Heart right ventricle (tissue), 16 donors: ENCODE measurements around the gene IL19. TPM values are rescaled to one million over a fixed set of nuclear protein-coding genes. Genes with fewer than 3 reads are reported as not detected.

Source experiments
- ATAC-seq, 8 donors: fragments of 200-7000 bp; cut with Tn5 transposase; one replicate each; pipeline ENCODE4 v1.9.1; 2020; ENCODE audit warnings: mild to moderate bottlenecking in 8 of 8, moderate library complexity in 8 of 8, moderate number of reproducible peaks in 1 of 8
- DNase-seq, 2 donors: peaks; one replicate each; pipeline ENCODE4 v3.0.0-alpha.2; 2020
- H3K27ac ChIP-seq, 10 donors: fragments of 200-600 bp; sonication (generic) in 2 of 10; one replicate each; pipeline versions ENCODE4 v1.5.0 to v1.8.0; 2020 to 2022; ENCODE audit warnings: mild to moderate bottlenecking in 3 of 10
- H3K27me3 ChIP-seq, 7 donors: fragments of 200-600 bp; one replicate each; pipeline ENCODE4 v1.8.0; 2021 to 2022; ENCODE audit warnings: mild to moderate bottlenecking in 2 of 7
- H3K36me3 ChIP-seq, 9 donors: fragments of 200-600 bp; sonication (generic) in 1 of 9; one replicate each; pipeline versions ENCODE4 v1.5.0 to v1.8.0; 2020 to 2022; ENCODE audit warnings: mild to moderate bottlenecking in 2 of 9
- H3K4me1 ChIP-seq, 9 donors: fragments of 200-600 bp; sonication (generic) in 1 of 9; one replicate each; pipeline versions ENCODE4 v1.5.0 to v1.8.0; 2020 to 2022; ENCODE audit warnings: mild to moderate bottlenecking in 4 of 9
- H3K4me3 ChIP-seq, 10 donors: fragments of 200-600 bp; sonication (generic) in 2 of 10; one replicate each; pipeline versions ENCODE4 v1.5.0 to v1.8.0; 2020 to 2022; ENCODE audit warnings: mild to moderate bottlenecking in 7 of 10, moderate library complexity in 2 of 10
- H3K9me3 ChIP-seq, 11 donors: fragments of 200-600 bp in 10 of 11; sonication (generic) in 2 of 11; one replicate each; pipeline versions ENCODE4 v1.5.0 to v1.8.0; 2013 to 2022; ENCODE audit warnings: mild to moderate bottlenecking in 2 of 11, control low read depth in 1 of 11, moderate library complexity in 1 of 11
- WGBS, 2 donors: extraction: QIAGEN DNeasy Blood & Tissue Kit; methylation state at CpG; one replicate each; pipeline ENCODE4 v1.1.7; 2013; ENCODE audit warnings: inconsistent platforms in 1 of 2; 5-methylcytosine and 5-hydroxymethylcytosine counted together
- intact Hi-C, 10 donors: fragments of 100-400 bp; cut with DNase I; formaldehyde crosslinking; loops; one replicate each; pipeline versions ENCODE4 v1.11.1 to v1.14.2; 2022
- polyA plus RNA-seq, 2 donors: library from polyadenylated mRNA; stranded (reverse); fragments of 200-250 nt; gene quantifications; one replicate each; pipeline ENCODE4 v1.2.3, GENCODE V29; 2013
- total RNA-seq, 10 donors: library from RNA; stranded (reverse); fragmentation: NEBNext Ultra II Directional in 3 of 10; extraction: Animal tissue kit (Norgen Biotek cat#: 25700) in 3 of 10; gene quantifications; one replicate each; pipeline versions ENCODE4 v1.2.1 to v1.2.4, GENCODE V29; 2021 to 2023
- TF ChIP-seq, protein P1 (sequence below), 9 donors: fragments of 200-600 bp; sonication (generic) in 2 of 9; IDR thresholded peaks; one replicate each; pipeline versions ENCODE4 v1.5.0 to v1.8.0; 2021 to 2022; ENCODE audit warnings: antibody characterized with exemption in 9 of 9, mild to moderate bottlenecking in 5 of 9, moderate library complexity in 1 of 9
- donor health status: Arrhythmogenic right ventricular cardiomyopathy.
- donor health status: ischemic (EF 13 %, LVEDD 7.1; RV severe dilation, severe dysfunction).
- donor health status: healthy with polysubstance abuse.
- donor health status: DM: no; HTN: yes; CAD: no.
- donor health status: DM: no; HTN: no; CAD: no.
- donor health status: ischemic (EF 25% LVEDD 6.9; RV normal size, moderate dysfunction).
- donor health status: ischemic (EF 25% LVEDD 5.7; RV mildly dilated, moderate dysfunction).
- donor health status: healthy.
- donor health status: DM: yes; HTN: yes; CAD: no.
- donor health status: Ischemic cardiomyopathy.
- donor health status: ischemic (EF 35%, LVEDD 5.7; RV mildly dilated, moderate dysfunction).
- donor health status: nonischemic (EF 11% LVEDD 7.7; RV severe dilation, severe dysfunction).
- donor health status: DM: yes; HTN: yes; CAD: no.
- donor health status: PGD.
- donor health status: ischemic (EF 29% LVEDD 5.4; RV normal size, mild dysfunction).
- donor health status: nonischemic (EF 23%, LVEDD 6.1; RV moderate dilation, normal function).

IL19 gene
- total and polyA plus RNA-seq, 12 donors: not detected

DNA sequence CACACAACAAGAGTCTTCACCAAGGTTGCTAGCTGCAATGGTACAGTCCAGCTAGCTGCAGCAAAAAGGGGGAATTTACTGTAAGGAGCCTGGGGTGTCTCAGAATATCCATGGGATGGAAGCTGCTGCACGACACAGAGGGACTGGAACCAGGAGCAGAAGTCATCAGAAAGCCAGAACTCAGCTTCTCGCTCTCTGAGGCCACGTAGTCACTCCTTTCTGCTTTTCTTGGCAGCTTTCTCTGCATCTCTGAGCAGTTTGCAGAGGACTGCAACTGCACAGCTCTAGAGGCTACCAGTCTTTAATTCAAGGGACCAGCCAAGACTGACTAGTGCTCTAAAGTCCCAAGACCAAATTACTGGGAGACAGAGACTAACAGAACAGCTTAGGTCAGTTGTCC is 28.7 kb downstream of the IL19 start:
- Histone ChIP-seq H3K27ac (no peak overlapping the region), H3K4me1 (peaks cover 0 to 44% (median 0%) of the 10 kb centered on the region in 9 donors), H3K27me3 (peaks cover 0 to 5% (median 0%) of the 10 kb centered on the region in 7 donors), H3K9me3 (no peaks in the 10 kb centered on the region), H3K36me3 (no peaks in the 10 kb centered on the region), H3K4me3 (no peak overlapping the region)
- ATAC-seq (no peak), DNase-seq (no peak)
- WGBS, 2 donors: 76 to 78% methylated on average over 3 of the region's 3 CpGs
- intact Hi-C loops: no loop called here
- TF ChIP-seq, protein P1, sequence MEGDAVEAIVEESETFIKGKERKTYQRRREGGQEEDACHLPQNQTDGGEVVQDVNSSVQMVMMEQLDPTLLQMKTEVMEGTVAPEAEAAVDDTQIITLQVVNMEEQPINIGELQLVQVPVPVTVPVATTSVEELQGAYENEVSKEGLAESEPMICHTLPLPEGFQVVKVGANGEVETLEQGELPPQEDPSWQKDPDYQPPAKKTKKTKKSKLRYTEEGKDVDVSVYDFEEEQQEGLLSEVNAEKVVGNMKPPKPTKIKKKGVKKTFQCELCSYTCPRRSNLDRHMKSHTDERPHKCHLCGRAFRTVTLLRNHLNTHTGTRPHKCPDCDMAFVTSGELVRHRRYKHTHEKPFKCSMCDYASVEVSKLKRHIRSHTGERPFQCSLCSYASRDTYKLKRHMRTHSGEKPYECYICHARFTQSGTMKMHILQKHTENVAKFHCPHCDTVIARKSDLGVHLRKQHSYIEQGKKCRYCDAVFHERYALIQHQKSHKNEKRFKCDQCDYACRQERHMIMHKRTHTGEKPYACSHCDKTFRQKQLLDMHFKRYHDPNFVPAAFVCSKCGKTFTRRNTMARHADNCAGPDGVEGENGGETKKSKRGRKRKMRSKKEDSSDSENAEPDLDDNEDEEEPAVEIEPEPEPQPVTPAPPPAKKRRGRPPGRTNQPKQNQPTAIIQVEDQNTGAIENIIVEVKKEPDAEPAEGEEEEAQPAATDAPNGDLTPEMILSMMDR (IDR thresholded peaks at IDR 0.05): no peak

DNA sequence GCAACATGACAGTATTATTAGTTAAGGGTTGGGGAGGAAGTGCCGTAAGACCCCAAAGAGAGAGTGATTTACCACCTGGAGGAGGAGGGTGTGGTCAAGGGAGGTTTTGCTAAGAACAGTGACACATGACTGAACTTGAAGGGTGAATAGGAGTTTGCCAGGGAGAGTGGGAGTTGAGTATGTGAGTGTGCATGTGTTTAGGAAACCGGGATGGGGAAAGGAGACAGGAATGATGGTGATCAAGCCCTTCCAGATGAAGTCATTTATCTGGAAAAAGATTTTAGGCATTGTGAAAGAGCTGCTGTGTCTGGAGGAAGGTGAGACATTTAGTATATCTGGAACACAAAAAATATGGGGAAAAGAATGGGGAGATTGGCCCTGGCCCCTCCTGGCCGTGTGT is 29.8 kb downstream of the IL19 start:
- H3K9me3 ChIP-seq: no peaks in the 10 kb centered on the region
- peaks cover 0 to 50% (median 0%) of the 10 kb centered on the region in 9 donors for H3K4me1 ChIP-seq
- H3K4me3 ChIP-seq: no peak overlapping the region
- WGBS, 2 donors: 76 to 79% methylated on average over 3 of the region's 3 CpGs
- intact Hi-C loops: loop anchor here in 5 of 10 donors (5.0 to 10.0 kb wide), 5 partner anchors 64 to 184 kb away; partner anchors contain the start of gene IL20 (in 1 of the 5)
- ATAC-seq: no peak
- TF ChIP-seq, protein P1 (IDR thresholded peaks at IDR 0.05): no peak
- no peak for DNase-seq
- no peaks in the 10 kb centered on the region for H3K36me3 ChIP-seq
- peaks cover 0 to 5% (median 0%) of the 10 kb centered on the region in 7 donors for H3K27me3 ChIP-seq
- H3K27ac ChIP-seq: no peak overlapping the region

DNA sequence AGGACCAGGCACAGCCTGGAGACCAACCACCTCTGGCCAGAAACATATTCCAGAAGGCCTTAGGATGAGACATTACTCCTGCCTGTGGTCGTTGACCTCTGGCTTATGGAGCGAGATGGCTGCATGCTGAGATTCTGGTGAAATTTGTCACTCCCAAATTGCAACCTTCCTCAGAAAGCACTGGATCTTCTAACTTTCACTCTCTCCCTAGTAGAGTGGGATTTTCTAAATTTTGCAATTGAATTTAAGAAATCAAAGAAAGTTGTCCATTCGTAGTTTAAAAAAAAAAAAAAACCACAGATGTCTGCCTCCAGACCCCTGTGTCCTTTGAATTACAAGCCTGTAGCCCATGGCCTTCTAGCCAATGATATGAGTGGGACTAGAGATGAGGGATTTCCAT is 30.3 kb downstream of the IL19 start:
- WGBS, 2 donors: 90 to 93% methylated on average over 3 of the region's 3 CpGs
- Histone ChIP-seq H3K27me3 (peaks cover 0 to 5% (median 0%) of the 10 kb centered on the region in 7 donors), H3K9me3 (no peaks in the 10 kb centered on the region), H3K36me3 (no peaks in the 10 kb centered on the region), H3K4me1 (peaks cover 0 to 50% (median 0%) of the 10 kb centered on the region in 9 donors), H3K27ac (no peak overlapping the region), H3K4me3 (no peak overlapping the region)
- intact Hi-C loops: loop anchor here in 5 of 10 donors (5.0 to 10.0 kb wide), 5 partner anchors 64 to 184 kb away; partner anchors contain the start of gene IL20 (in 1 of the 5)
- DNase-seq (no peak), ATAC-seq (no peak)
- TF ChIP-seq, protein P1 (IDR thresholded peaks at IDR 0.05): no peak

DNA sequence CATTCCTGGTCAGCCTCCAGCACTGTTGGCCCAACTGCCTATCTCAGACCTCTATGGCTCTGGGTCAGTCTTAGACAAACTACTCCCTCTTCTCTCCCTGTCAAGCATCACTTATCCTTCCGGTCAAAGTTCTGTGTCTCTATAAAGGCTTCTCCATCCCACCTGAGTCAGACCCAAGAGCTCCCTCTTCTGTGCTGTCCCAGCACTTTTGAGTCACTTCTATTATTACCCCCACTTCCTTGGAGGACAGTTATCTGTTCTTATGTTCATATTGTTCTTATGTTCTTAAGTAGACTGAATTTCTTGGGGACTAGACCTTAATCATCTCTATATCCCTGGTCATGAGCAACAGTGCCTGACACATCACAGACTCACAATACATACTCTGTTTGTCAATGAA is 30.9 kb downstream of the IL19 start:
- intact Hi-C loops: loop anchor here in 5 of 10 donors (5.0 to 10.0 kb wide), 5 partner anchors 63 to 183 kb away; partner anchors contain the start of gene IL20 (in 1 of the 5)
- H3K27me3 ChIP-seq: peaks cover 0 to 5% (median 0%) of the 10 kb centered on the region in 7 donors
- H3K9me3 ChIP-seq: no peaks in the 10 kb centered on the region
- DNase-seq: no peak
- TF ChIP-seq, protein P1 (IDR thresholded peaks at IDR 0.05): peak in 3 of 9 donors; percentile 6 to 28 (median 17)
- H3K4me3 ChIP-seq: no peak overlapping the region
- H3K36me3 ChIP-seq: no peaks in the 10 kb centered on the region
- H3K4me1 ChIP-seq: peaks cover 0 to 48% (median 0%) of the 10 kb centered on the region in 9 donors
- peak in 1 of 8 donors; percentile 20 for ATAC-seq
- WGBS, 2 donors: 77 to 81% methylated on average over 1 of the region's 1 CpG
- H3K27ac ChIP-seq: no peak overlapping the region
